ENCODE measurements around the gene LSAMP. TPM values are rescaled to one million over a fixed set of nuclear protein-coding genes. Genes with fewer than 3 reads are reported as not detected.
A peak's percentile ranks its signal among the peaks of the same experiment; 100 is the strongest.

Gene LSAMP
- total RNA-seq, 1 experiment from 2014 or later = 5.7 TPM

DNA sequence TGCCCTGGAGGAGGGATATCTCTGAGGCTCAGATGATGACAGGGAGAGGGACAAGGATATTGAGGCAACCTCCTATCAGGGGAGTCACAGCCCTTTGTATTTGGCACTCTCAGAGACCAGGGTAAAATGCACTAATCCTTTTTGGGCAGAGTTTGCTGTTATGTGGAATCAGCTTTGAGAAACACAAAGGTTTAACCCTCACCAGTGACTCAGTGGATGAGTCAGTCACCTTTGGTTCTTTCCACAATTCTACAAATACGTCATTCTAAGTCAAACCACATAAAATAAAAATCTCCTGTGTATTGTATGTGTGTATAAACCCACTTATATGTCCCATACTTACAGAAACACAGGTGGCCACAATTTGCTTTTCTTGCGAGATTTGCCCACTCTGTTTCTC, 5.1 kb downstream of the LSAMP start (continued):
- TF ChIP-seq ATF1 (CRISPR knock-in tag; IDR thresholded peaks at IDR 0.05) (no peak), JUN (CRISPR knock-in tag; IDR thresholded peaks at IDR 0.05) (no peak), PRRX2 (CRISPR knock-in tag; IDR thresholded peaks at IDR 0.05) (no peak), TEAD4 (CRISPR knock-in tag; IDR thresholded peaks at IDR 0.05) (no peak), ZNF263 (CRISPR knock-in tag; IDR thresholded peaks at IDR 0.05; ENCODE audit: low read depth) (no peak), NR3C1 (CRISPR knock-in tag; conservative IDR thresholded peaks at IDR 0.05; ENCODE audit: low read depth) (no peak)
- TF ChIP-seq, protein P1, sequence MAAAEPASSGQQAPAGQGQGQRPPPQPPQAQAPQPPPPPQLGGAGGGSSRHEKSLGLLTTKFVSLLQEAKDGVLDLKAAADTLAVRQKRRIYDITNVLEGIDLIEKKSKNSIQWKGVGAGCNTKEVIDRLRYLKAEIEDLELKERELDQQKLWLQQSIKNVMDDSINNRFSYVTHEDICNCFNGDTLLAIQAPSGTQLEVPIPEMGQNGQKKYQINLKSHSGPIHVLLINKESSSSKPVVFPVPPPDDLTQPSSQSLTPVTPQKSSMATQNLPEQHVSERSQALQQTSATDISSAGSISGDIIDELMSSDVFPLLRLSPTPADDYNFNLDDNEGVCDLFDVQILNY (CRISPR knock-in tag; IDR thresholded peaks at IDR 0.05) = no peak
- TF ChIP-seq, protein P2, sequence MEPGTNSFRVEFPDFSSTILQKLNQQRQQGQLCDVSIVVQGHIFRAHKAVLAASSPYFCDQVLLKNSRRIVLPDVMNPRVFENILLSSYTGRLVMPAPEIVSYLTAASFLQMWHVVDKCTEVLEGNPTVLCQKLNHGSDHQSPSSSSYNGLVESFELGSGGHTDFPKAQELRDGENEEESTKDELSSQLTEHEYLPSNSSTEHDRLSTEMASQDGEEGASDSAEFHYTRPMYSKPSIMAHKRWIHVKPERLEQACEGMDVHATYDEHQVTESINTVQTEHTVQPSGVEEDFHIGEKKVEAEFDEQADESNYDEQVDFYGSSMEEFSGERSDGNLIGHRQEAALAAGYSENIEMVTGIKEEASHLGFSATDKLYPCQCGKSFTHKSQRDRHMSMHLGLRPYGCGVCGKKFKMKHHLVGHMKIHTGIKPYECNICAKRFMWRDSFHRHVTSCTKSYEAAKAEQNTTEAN (CRISPR knock-in tag; IDR thresholded peaks at IDR 0.05) = no peak
- TF ChIP-seq, protein P3, sequence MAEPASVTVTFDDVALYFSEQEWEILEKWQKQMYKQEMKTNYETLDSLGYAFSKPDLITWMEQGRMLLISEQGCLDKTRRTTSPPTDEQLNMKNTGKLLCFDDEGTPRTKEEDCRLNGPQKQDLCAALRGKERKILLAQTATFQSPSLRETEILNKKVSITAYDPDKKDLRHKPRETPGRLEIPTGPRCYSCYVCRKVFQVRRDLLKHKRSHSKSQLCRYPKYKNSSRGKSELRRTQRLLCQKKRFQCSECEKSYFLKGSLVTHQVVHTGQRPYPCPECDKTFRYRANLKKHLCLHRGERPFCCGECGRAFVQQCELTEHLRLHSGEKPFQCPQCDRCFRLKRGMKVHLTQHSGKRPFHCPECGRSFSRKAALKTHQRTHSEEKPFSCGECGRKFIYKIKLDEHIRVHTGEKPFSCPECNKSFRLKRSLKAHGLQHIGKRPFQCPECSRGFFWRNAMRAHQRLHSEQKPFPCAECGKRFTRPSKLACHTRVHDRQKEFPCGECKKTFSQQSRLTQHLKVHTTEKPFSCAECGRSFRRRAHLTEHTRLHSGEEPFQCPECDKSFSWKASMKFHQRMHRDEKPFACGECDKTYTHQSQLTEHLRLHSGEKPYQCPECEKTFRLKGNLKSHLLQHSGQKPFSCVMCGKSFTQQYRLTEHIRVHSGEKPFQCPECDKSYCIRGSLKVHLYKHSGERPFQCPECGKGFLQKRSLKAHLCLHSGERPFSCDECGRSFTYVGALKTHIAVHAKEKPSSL (CRISPR knock-in tag; conservative IDR thresholded peaks at IDR 0.05) = no peak

GRCh38 chr3:116433552-116433951, 11.7 kb downstream of the LSAMP start:
- ChIA-PET POLR2A (no interaction called here), CTCF (interaction anchor here (0.8 to 2.1 kb wide), 4 partner anchors 8 to 153 kb away, joined by 3 to 13 read pairs (median 4); no protein-coding TSS in a partner anchor)
- H3K9me3 Mint-ChIP-seq = no peaks in the 10 kb centered on the region
- no peaks in the 10 kb centered on the region for H3K27me3 Mint-ChIP-seq (ENCODE audit: low read depth)
- peaks cover 5% of the 10 kb centered on the region for H3K4me1 Mint-ChIP-seq
- H3K36me3 Mint-ChIP-seq = no peaks in the 10 kb centered on the region
- H3K27ac Mint-ChIP-seq = no peak overlapping the region
- no peak for TF ChIP-seq MXD4 (CRISPR knock-in tag; IDR thresholded peaks at IDR 0.05; ENCODE audit: borderline replicate concordance)
- no peak for TF ChIP-seq NR1H2 (CRISPR knock-in tag; IDR thresholded peaks at IDR 0.05)
- ATAC-seq (peak; percentile 86), DNase-seq (ENCODE audit: low spot score) (no peak)
- H3K4me3 Mint-ChIP-seq = no peak overlapping the region

DNA sequence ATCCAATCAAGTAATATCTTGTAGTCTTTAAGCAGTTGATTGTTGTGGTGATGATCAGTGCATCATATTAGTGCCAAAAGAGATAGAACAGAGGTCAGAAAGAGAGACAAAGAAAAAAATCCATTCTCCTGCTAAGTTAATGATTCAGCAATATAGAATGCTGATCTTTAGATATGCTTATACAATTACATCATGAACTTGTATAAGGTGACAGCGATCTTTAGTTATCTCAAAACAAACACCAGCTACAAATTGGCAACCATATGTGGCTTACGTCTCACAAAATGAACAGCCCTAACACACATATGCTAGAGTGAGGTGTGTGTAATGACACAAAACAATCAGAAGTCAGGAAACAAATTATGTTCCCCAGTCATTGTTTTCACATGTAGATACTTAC, 12.5 kb downstream of the LSAMP start:
- no peak for DNase-seq (ENCODE audit: low spot score)
- H3K27ac Mint-ChIP-seq = no peak overlapping the region
- H3K9me3 Mint-ChIP-seq = no peaks in the 10 kb centered on the region
- TF ChIP-seq NR2C2 (CRISPR knock-in tag; IDR thresholded peaks at IDR 0.05) = no peak
- H3K4me1 Mint-ChIP-seq = peaks cover 5% of the 10 kb centered on the region
- H3K36me3 Mint-ChIP-seq = no peaks in the 10 kb centered on the region
- CTCF ChIA-PET = interaction anchor here (0.9 to 2.1 kb wide), 2 partner anchors 11 to 154 kb away, joined by 3 to 13 read pairs; no protein-coding TSS in a partner anchor
- H3K4me3 Mint-ChIP-seq = no peak overlapping the region
- no peak for ATAC-seq
- POLR2A ChIA-PET = no interaction called here
- no peaks in the 10 kb centered on the region for H3K27me3 Mint-ChIP-seq (ENCODE audit: low read depth)

GRCh38 chr3:116429479-116430269, 15.6 kb downstream of the LSAMP start:
- Mint-ChIP-seq H3K27ac (no peak overlapping the region), H3K36me3 (no peaks in the 10 kb centered on the region), H3K9me3 (no peaks in the 10 kb centered on the region), H3K27me3 (ENCODE audit: low read depth) (no peaks in the 10 kb centered on the region), H3K4me3 (no peak overlapping the region), H3K4me1 (no peaks in the 10 kb centered on the region)
- ChIA-PET POLR2A (no interaction called here), CTCF (interaction anchor here (1.2 kb wide), 1 partner anchor 11 kb away, joined by 3 read pairs; no protein-coding TSS in a partner anchor)
- ATAC-seq = no peak
- DNase-seq (ENCODE audit: low spot score) = no peak
- TF ChIP-seq ZNF263 (CRISPR knock-in tag; IDR thresholded peaks at IDR 0.05; ENCODE audit: low read depth) (no peak), AFF4 (CRISPR knock-in tag; IDR thresholded peaks at IDR 0.05; ENCODE audit: borderline replicate concordance) (no peak), ZNF138 (CRISPR knock-in tag; conservative IDR thresholded peaks at IDR 0.05) (no peak), ZNF232 (CRISPR knock-in tag; IDR thresholded peaks at IDR 0.05) (no peak)
- TF ChIP-seq, protein P4, sequence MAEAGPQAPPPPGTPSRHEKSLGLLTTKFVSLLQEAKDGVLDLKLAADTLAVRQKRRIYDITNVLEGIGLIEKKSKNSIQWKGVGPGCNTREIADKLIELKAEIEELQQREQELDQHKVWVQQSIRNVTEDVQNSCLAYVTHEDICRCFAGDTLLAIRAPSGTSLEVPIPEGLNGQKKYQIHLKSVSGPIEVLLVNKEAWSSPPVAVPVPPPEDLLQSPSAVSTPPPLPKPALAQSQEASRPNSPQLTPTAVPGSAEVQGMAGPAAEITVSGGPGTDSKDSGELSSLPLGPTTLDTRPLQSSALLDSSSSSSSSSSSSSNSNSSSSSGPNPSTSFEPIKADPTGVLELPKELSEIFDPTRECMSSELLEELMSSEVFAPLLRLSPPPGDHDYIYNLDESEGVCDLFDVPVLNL (CRISPR knock-in tag; IDR thresholded peaks at IDR 0.05; ENCODE audit: borderline replicate concordance, low read depth) = no peak
- TF ChIP-seq, protein P5, sequence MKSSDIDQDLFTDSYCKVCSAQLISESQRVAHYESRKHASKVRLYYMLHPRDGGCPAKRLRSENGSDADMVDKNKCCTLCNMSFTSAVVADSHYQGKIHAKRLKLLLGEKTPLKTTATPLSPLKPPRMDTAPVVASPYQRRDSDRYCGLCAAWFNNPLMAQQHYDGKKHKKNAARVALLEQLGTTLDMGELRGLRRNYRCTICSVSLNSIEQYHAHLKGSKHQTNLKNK (CRISPR knock-in tag; IDR thresholded peaks at IDR 0.05) = no peak
